ENCODE results near the gene SLC9A7. TPM values are rescaled to one million over a fixed set of nuclear protein-coding genes. Genes with fewer than 3 reads are reported as not detected.

The SLC9A7 gene
- total RNA-seq, 1 donor from 2014 or later: 7.9 TPM

GRCh38 chrX:46601283-46601682 is 157.6 kb downstream of the SLC9A7 start:
- H3K27ac ChIP-seq: no peak overlapping the region
- no peak for TF ChIP-seq CTCF (IDR thresholded peaks at IDR 0.05)
- intact Hi-C loops (cut with DNase I): no loop called here
- no peaks in the 10 kb centered on the region for H3K36me3 ChIP-seq
- DNase-seq (no peak), ATAC-seq (no peak)
- no peaks in the 10 kb centered on the region for H3K27me3 ChIP-seq (ENCODE audit: low read depth)
- no peaks in the 10 kb centered on the region for H3K4me1 ChIP-seq
- no peak overlapping the region for H3K4me3 ChIP-seq
- H3K9me3 ChIP-seq: no peaks in the 10 kb centered on the region

- H3K27ac ChIP-seq: no peak overlapping the region
Measured at GRCh38 chrX:46599051-46599560, 159.8 kb downstream of the SLC9A7 start.

GRCh38 chrX:46597771-46598170 is 161.1 kb downstream of the SLC9A7 start:
- Histone ChIP-seq H3K9me3 (no peaks in the 10 kb centered on the region), H3K4me3 (no peak overlapping the region), H3K4me1 (no peaks in the 10 kb centered on the region), H3K27ac (no peak overlapping the region), H3K36me3 (no peaks in the 10 kb centered on the region), H3K27me3 (ENCODE audit: low read depth) (no peaks in the 10 kb centered on the region)
- no peak for TF ChIP-seq CTCF (IDR thresholded peaks at IDR 0.05)
- no peak for DNase-seq
- ATAC-seq: no peak
- intact Hi-C loops (cut with DNase I): no loop called here

More at GRCh38 chrX:46599051-46599560, 159.8 kb downstream of the SLC9A7 start:
- H3K4me1 ChIP-seq: no peaks in the 10 kb centered on the region
- H3K9me3 ChIP-seq: no peaks in the 10 kb centered on the region
- no peak for TF ChIP-seq CTCF (IDR thresholded peaks at IDR 0.05)
- ATAC-seq (no peak), DNase-seq (no peak)
- H3K36me3 ChIP-seq: no peaks in the 10 kb centered on the region
- intact Hi-C loops (cut with DNase I): no loop called here
- no peak overlapping the region for H3K4me3 ChIP-seq
- H3K27me3 ChIP-seq (ENCODE audit: low read depth): no peaks in the 10 kb centered on the region

GRCh38 chrX:46597208-46597607 is 161.7 kb downstream of the SLC9A7 start:
- intact Hi-C loops (cut with DNase I): no loop called here
- H3K4me1 ChIP-seq: no peaks in the 10 kb centered on the region
- H3K4me3 ChIP-seq: no peak overlapping the region
- ATAC-seq (no peak), DNase-seq (no peak)
- no peaks in the 10 kb centered on the region for H3K27me3 ChIP-seq (ENCODE audit: low read depth)
- H3K36me3 ChIP-seq: no peaks in the 10 kb centered on the region
- TF ChIP-seq CTCF (IDR thresholded peaks at IDR 0.05): no peak
- H3K9me3 ChIP-seq: no peaks in the 10 kb centered on the region
- H3K27ac ChIP-seq: no peak overlapping the region

- Histone ChIP-seq H3K4me1 (no peaks in the 10 kb centered on the region), H3K27ac (no peak overlapping the region), H3K9me3 (no peaks in the 10 kb centered on the region), H3K4me3 (no peak overlapping the region), H3K36me3 (no peaks in the 10 kb centered on the region), H3K27me3 (ENCODE audit: low read depth) (no peaks in the 10 kb centered on the region)
- no peak for TF ChIP-seq CTCF (IDR thresholded peaks at IDR 0.05)
- intact Hi-C loops (cut with DNase I): no loop called here
- DNase-seq (no peak), ATAC-seq (no peak)
Measured at GRCh38 chrX:46595084-46595483, 163.8 kb downstream of the SLC9A7 start.
